ENCODE measurements around the gene CEBPG.

Gene CEBPG

DNA sequence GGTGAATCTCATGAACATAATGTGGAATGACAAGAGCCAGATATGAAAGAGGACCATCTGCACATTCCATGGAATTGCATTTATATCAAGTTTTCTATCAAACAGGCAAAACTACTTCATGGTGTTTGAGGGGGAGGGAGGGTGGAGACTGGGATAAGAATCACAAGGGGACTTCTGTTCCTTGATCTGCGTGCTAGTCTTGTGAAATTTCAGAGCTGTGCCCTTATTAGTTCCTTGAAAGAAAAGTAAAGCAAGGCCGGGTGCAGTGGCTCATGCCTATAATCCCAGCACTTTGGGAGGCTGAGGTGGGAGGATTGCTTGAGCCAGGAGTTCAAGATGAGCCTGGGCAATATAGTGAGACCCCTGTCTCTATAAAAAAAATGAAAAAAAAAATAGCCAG is 30.2 kb upstream of the CEBPG start:
- no peaks in the 10 kb centered on the region for H3K79me2 ChIP-seq (ENCODE audit: insufficient read depth, low read length)
- H3K4me2 ChIP-seq (ENCODE audit: low read depth, low read length, poor library complexity, severe bottlenecking), result no peak overlapping the region
- H3K4me1 ChIP-seq (ENCODE audit: insufficient read depth, low read length, poor library complexity, severe bottlenecking), result no peaks in the 10 kb centered on the region
- no peaks in the 10 kb centered on the region for H3K9me2 ChIP-seq (replicated peaks; ENCODE audit: low read depth, low read length)
- H3K36me3 ChIP-seq (ENCODE audit: insufficient read depth, low read length), result no peaks in the 10 kb centered on the region
- H2AFZ ChIP-seq (ENCODE audit: low read length), result no peak overlapping the region
- H3K9ac ChIP-seq (ENCODE audit: low read depth, low read length, poor library complexity, severe bottlenecking), result no peak overlapping the region
- H3K4me3 ChIP-seq (ENCODE audit: low read length, poor library complexity, severe bottlenecking), result no peak overlapping the region
- no peaks in the 10 kb centered on the region for H3K27me3 ChIP-seq (ENCODE audit: insufficient read depth, low read length, poor library complexity, severe bottlenecking)
- no peaks in the 10 kb centered on the region for H3K9me3 ChIP-seq (ENCODE audit: insufficient read depth, low read depth, low read length)
- no peaks in the 10 kb centered on the region for H3F3A ChIP-seq (ENCODE audit: low read depth)
- TF ChIP-seq, protein P1, sequence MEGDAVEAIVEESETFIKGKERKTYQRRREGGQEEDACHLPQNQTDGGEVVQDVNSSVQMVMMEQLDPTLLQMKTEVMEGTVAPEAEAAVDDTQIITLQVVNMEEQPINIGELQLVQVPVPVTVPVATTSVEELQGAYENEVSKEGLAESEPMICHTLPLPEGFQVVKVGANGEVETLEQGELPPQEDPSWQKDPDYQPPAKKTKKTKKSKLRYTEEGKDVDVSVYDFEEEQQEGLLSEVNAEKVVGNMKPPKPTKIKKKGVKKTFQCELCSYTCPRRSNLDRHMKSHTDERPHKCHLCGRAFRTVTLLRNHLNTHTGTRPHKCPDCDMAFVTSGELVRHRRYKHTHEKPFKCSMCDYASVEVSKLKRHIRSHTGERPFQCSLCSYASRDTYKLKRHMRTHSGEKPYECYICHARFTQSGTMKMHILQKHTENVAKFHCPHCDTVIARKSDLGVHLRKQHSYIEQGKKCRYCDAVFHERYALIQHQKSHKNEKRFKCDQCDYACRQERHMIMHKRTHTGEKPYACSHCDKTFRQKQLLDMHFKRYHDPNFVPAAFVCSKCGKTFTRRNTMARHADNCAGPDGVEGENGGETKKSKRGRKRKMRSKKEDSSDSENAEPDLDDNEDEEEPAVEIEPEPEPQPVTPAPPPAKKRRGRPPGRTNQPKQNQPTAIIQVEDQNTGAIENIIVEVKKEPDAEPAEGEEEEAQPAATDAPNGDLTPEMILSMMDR (conservative IDR thresholded peaks at IDR 0.05; ENCODE audit: low read length), result no peak
- TF ChIP-seq EZH2phosphoT487 (IDR thresholded peaks at IDR 0.05; ENCODE audit: borderline replicate concordance), result no peak
- no peaks in the 10 kb centered on the region for H4K20me1 ChIP-seq (ENCODE audit: insufficient read depth, low read length, poor library complexity, severe bottlenecking)

DNA sequence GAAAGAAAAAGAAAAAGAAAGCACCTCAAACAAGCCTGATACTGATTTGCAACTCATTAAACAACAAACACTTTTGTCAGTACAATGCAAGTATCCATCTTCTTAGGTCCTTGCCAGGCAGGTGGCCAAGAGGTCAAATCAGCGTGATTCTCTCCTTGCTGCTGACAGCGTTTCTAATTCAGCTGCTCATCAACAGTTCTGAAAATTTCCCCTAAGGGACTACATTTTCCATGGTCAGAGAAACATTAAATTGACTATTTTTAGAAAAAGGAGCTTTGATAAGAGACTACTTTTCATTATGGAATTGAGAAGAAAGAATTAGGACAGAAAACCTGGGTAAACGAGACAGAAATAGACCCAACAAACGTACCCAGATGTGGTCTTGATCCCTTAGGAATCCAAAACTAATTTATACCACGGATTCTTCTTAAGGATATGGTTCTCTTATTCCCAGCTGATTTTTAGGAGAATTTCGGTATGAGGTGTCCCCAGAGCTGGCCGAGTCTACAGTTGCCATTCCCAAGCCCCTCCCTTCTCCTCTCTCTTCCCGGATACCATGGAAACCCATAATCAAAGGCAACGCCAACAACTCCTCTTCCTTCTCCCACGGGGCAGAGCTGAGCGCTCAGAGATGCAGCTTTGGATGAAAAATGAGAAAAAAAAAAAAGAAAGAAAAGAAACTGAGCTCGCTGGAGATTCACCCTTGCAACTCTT is 29.5 kb upstream of the CEBPG start:
- no peaks in the 10 kb centered on the region for H3K4me1 ChIP-seq (ENCODE audit: insufficient read depth, low read length, poor library complexity, severe bottlenecking)
- H3F3A ChIP-seq (ENCODE audit: low read depth), result no peaks in the 10 kb centered on the region
- H3K36me3 ChIP-seq (ENCODE audit: insufficient read depth, low read length), result no peaks in the 10 kb centered on the region
- H2AFZ ChIP-seq (ENCODE audit: low read length), result no peak overlapping the region
- no peak overlapping the region for H3K9ac ChIP-seq (ENCODE audit: low read depth, low read length, poor library complexity, severe bottlenecking)
- TF ChIP-seq, protein P1 (conservative IDR thresholded peaks at IDR 0.05; ENCODE audit: low read length), result no peak
- TF ChIP-seq EZH2phosphoT487 (IDR thresholded peaks at IDR 0.05; ENCODE audit: borderline replicate concordance), result no peak
- no peak overlapping the region for H3K4me3 ChIP-seq (ENCODE audit: low read length, poor library complexity, severe bottlenecking)
- no peaks in the 10 kb centered on the region for H3K79me2 ChIP-seq (ENCODE audit: insufficient read depth, low read length)
- H3K27me3 ChIP-seq (ENCODE audit: insufficient read depth, low read length, poor library complexity, severe bottlenecking), result no peaks in the 10 kb centered on the region
- H3K4me2 ChIP-seq (ENCODE audit: low read depth, low read length, poor library complexity, severe bottlenecking), result no peak overlapping the region
- H4K20me1 ChIP-seq (ENCODE audit: insufficient read depth, low read length, poor library complexity, severe bottlenecking), result no peaks in the 10 kb centered on the region
- no peaks in the 10 kb centered on the region for H3K9me3 ChIP-seq (ENCODE audit: insufficient read depth, low read depth, low read length)
- H3K9me2 ChIP-seq (replicated peaks; ENCODE audit: low read depth, low read length), result no peaks in the 10 kb centered on the region

DNA sequence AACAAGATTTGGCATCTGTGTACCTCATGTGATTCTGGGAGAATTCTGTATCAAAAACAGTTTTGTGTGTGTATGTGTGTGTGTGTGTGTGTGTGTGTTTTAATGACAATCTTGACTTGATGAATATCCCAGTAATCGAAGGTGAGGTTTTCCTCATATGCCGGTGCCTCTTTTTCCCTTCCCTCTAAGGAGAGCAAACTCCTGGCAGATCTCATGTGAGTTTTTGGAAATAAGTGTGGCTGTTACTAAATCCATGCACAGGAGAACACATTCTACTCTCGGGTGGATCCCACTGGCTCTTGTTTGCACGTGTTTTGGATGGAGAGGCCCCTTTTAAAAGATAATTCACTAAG is 29.0 kb upstream of the CEBPG start:
- Histone ChIP-seq H3F3A (ENCODE audit: low read depth) (no peaks in the 10 kb centered on the region), H2AFZ (ENCODE audit: low read length) (no peak overlapping the region), H3K4me2 (ENCODE audit: low read depth, low read length, poor library complexity, severe bottlenecking) (no peak overlapping the region), H3K9ac (ENCODE audit: low read depth, low read length, poor library complexity, severe bottlenecking) (no peak overlapping the region), H3K9me3 (ENCODE audit: insufficient read depth, low read depth, low read length) (no peaks in the 10 kb centered on the region), H3K9me2 (replicated peaks; ENCODE audit: low read depth, low read length) (no peaks in the 10 kb centered on the region), H4K20me1 (ENCODE audit: insufficient read depth, low read length, poor library complexity, severe bottlenecking) (no peaks in the 10 kb centered on the region), H3K79me2 (ENCODE audit: insufficient read depth, low read length) (no peaks in the 10 kb centered on the region), H3K36me3 (ENCODE audit: insufficient read depth, low read length) (no peaks in the 10 kb centered on the region), H3K4me1 (ENCODE audit: insufficient read depth, low read length, poor library complexity, severe bottlenecking) (no peaks in the 10 kb centered on the region), H3K4me3 (ENCODE audit: low read length, poor library complexity, severe bottlenecking) (no peak overlapping the region), H3K27me3 (ENCODE audit: insufficient read depth, low read length, poor library complexity, severe bottlenecking) (no peaks in the 10 kb centered on the region)
- no peak for TF ChIP-seq EZH2phosphoT487 (IDR thresholded peaks at IDR 0.05; ENCODE audit: borderline replicate concordance)
- TF ChIP-seq, protein P1 (conservative IDR thresholded peaks at IDR 0.05; ENCODE audit: low read length), result no peak

Data from Loucy (cell line).